ENCODE measurements around the gene SLC30A4. TPM values are rescaled to one million over a fixed set of nuclear protein-coding genes. Genes with fewer than 3 reads are reported as not detected.
"Not testable (repeated sequence)": the region's sequence is repeated elsewhere in the genome, so short reads cannot be mapped to it uniquely, and the experiment has no call there.

SLC30A4 gene
- total RNA-seq, 6 experiments from 2014 or later = 7.0 to 10.2 (median 8.5) TPM

GRCh38 chr15:45540531-45540930, 18.0 kb upstream of the SLC30A4 start:
- TF ChIP-seq CTCF (IDR thresholded peaks at IDR 0.05) = no peak
- Mint-ChIP-seq H3K4me3 (no peak overlapping the region), H3K27ac (no peak overlapping the region), H3K27me3 (ENCODE audit: insufficient read depth) (peaks cover under 1% of the 10 kb centered on the region; the same call in 1 of the 2 replicates), H3K4me1 (ENCODE audit: low read depth) (peaks cover 6% of the 10 kb centered on the region; the same call in 1 of the 2 replicates), H3K9me3 (no peaks in the 10 kb centered on the region), H3K36me3 (ENCODE audit: low read depth) (no peaks in the 10 kb centered on the region)
- DNase-seq = no peak

GRCh38 chr15:45539680-45540079, 17.1 kb upstream of the SLC30A4 start:
- Mint-ChIP-seq H3K36me3 (ENCODE audit: low read depth) (no peaks in the 10 kb centered on the region), H3K4me3 (no peak overlapping the region), H3K27me3 (ENCODE audit: insufficient read depth) (no peaks in the 10 kb centered on the region), H3K4me1 (ENCODE audit: low read depth) (peaks cover 6% of the 10 kb centered on the region; the same call in 1 of the 2 replicates), H3K9me3 (no peaks in the 10 kb centered on the region), H3K27ac (no peak overlapping the region)
- no peak for TF ChIP-seq CTCF (IDR thresholded peaks at IDR 0.05)
- no peak for DNase-seq

GRCh38 chr15:45536934-45537333, 14.4 kb upstream of the SLC30A4 start:
- no peak overlapping the region for H3K27ac Mint-ChIP-seq
- no peak for TF ChIP-seq CTCF (IDR thresholded peaks at IDR 0.05)
- no peak overlapping the region for H3K4me3 Mint-ChIP-seq
- no peaks in the 10 kb centered on the region for H3K9me3 Mint-ChIP-seq
- no peaks in the 10 kb centered on the region; the same call in 1 of the 2 replicates for H3K27me3 Mint-ChIP-seq (ENCODE audit: insufficient read depth)
- H3K4me1 Mint-ChIP-seq (ENCODE audit: low read depth) = peaks cover 17% of the 10 kb centered on the region
- no peak for DNase-seq
- H3K36me3 Mint-ChIP-seq (ENCODE audit: low read depth) = no peaks in the 10 kb centered on the region

- no peak overlapping the region for H3K27ac Mint-ChIP-seq
- H3K27me3 Mint-ChIP-seq (ENCODE audit: insufficient read depth) = no peaks in the 10 kb centered on the region; the same call in 1 of the 2 replicates
- H3K9me3 Mint-ChIP-seq = no peaks in the 10 kb centered on the region
- DNase-seq = no peak
- no peak overlapping the region for H3K4me3 Mint-ChIP-seq
- H3K36me3 Mint-ChIP-seq (ENCODE audit: low read depth) = no peaks in the 10 kb centered on the region
- H3K4me1 Mint-ChIP-seq (ENCODE audit: low read depth) = peaks cover 13% of the 10 kb centered on the region
- TF ChIP-seq CTCF (IDR thresholded peaks at IDR 0.05) = no peak
These were observed 13.0 kb upstream of the SLC30A4 start for GRCh38 chr15:45535486-45536042.

GRCh38 chr15:45534821-45535220, 12.3 kb upstream of the SLC30A4 start:
- no peak for DNase-seq
- no peak overlapping the region for H3K27ac Mint-ChIP-seq
- H3K9me3 Mint-ChIP-seq = no peaks in the 10 kb centered on the region
- TF ChIP-seq CTCF (IDR thresholded peaks at IDR 0.05) = no peak
- no peaks in the 10 kb centered on the region; the same call in 1 of the 2 replicates for H3K27me3 Mint-ChIP-seq (ENCODE audit: insufficient read depth)
- H3K4me3 Mint-ChIP-seq = no peak overlapping the region
- no peaks in the 10 kb centered on the region for H3K36me3 Mint-ChIP-seq (ENCODE audit: low read depth)
- H3K4me1 Mint-ChIP-seq (ENCODE audit: low read depth) = peaks cover 13% of the 10 kb centered on the region

GRCh38 chr15:45532892-45533291, 10.3 kb upstream of the SLC30A4 start:
- H3K4me3 Mint-ChIP-seq; H3K36me3 Mint-ChIP-seq (ENCODE audit: low read depth); H3K27ac Mint-ChIP-seq; H3K9me3 Mint-ChIP-seq; H3K27me3 Mint-ChIP-seq (ENCODE audit: insufficient read depth): not testable (repeated sequence)
- H3K4me1 Mint-ChIP-seq (ENCODE audit: low read depth) = peaks cover 13% of the 10 kb centered on the region
- DNase-seq = peak; percentile 19
